Ovary (tissue), 3 donors: ENCODE data around the gene CEP20.

Experiments
- CTCF ChIP-seq, 3 donors: fragments of 450-650 bp in 2 of 3; fragments of 200-600 bp in 1 of 3; IDR thresholded peaks; one replicate each; pipeline versions ENCODE4 v1.5.1 to v1.8.0; 2016 to 2022; ENCODE audit warnings: antibody characterized with exemption in 3 of 3, mild to moderate bottlenecking in 1 of 3
- POLR2A ChIP-seq: fragments of 450-650 bp; IDR thresholded peaks from one replicate; pipeline ENCODE4 v1.6.1; 2017; ENCODE audit warnings: antibody characterized with exemption, mild to moderate bottlenecking, moderate library complexity
- donor health status: DM: no; HTN: no; CAD: no.

GRCh38 chr16:15864939-15865338 is 23.5 kb downstream of the CEP20 start:
- TF ChIP-seq CTCF (IDR thresholded peaks at IDR 0.05) (no peak), POLR2A (no peak)
